Ascending aorta (tissue), 2 donors: ENCODE results near the gene TMA7. TPM values are rescaled to one million over a fixed set of nuclear protein-coding genes. Genes with fewer than 3 reads are reported as not detected.
A peak's percentile ranks its signal among the peaks of the same experiment; 100 is the strongest.

Source experiments
- DNase-seq, 2 donors: peaks; one replicate each; pipeline ENCODE4 v3.0.0-alpha.2; 2019; ENCODE audit warnings: low spot score in 2 of 2
- H3K27ac ChIP-seq, 2 donors: fragments of 200-600 bp; sonication (generic); one replicate each; pipeline ENCODE4 v1.5.1; 2016 to 2017; ENCODE audit warnings: mild to moderate bottlenecking in 1 of 2
- H3K27me3 ChIP-seq: fragments of 200-600 bp; sonication (generic); one replicate; pipeline ENCODE4 v1.5.1; 2017
- H3K36me3 ChIP-seq, 2 donors: fragments of 200-600 bp; sonication (generic); one replicate each; pipeline ENCODE4 v1.5.1; 2016
- H3K4me1 ChIP-seq, 2 donors: fragments of 200-600 bp; sonication (generic); one replicate each; pipeline ENCODE4 v1.5.1; 2016 to 2017; ENCODE audit warnings: mild to moderate bottlenecking in 1 of 2
- H3K4me3 ChIP-seq, 2 donors: fragments of 200-600 bp; sonication (generic); one replicate each; pipeline ENCODE4 v1.5.1; 2016 to 2017; ENCODE audit warnings: mild to moderate bottlenecking in 1 of 2
- H3K9me3 ChIP-seq, 2 donors: fragments of 200-600 bp; sonication (generic); one replicate each; pipeline ENCODE4 v1.5.1; 2016
- CTCF ChIP-seq, 3 experiments: fragments of 200-600 bp in 2 of 3; fragments of 450-650 bp in 1 of 3; sonication (generic) in 2 of 3; IDR thresholded peaks; one replicate each; pipeline ENCODE4 v1.5.1; 2016 to 2019; ENCODE audit warnings: antibody characterized with exemption in 3 of 3, mild to moderate bottlenecking in 1 of 3, moderate library complexity in 1 of 3
- intact Hi-C: fragments of 100-400 bp; cut with DNase I; formaldehyde crosslinking; loops from one replicate; pipeline ENCODE4 v1.15.1; 2023
- total RNA-seq: library from RNA; depleted of rRNA; stranded (reverse); fragments of >200 nt; gene quantifications from one replicate; pipeline ENCODE4 v1.1.0, GENCODE V29; 2016

The TMA7 gene
- total RNA-seq, 1 donor from 2014 or later = 142 TPM

GRCh38 chr3:48467110-48467454, 27.0 kb downstream of the TMA7 start:
- no peaks in the 10 kb centered on the region for H3K9me3 ChIP-seq
- peaks cover 12 to 26% of the 10 kb centered on the region in 2 donors for H3K36me3 ChIP-seq
- DNase-seq = no peak

GRCh38 chr3:48467473-48468267, 27.6 kb downstream of the TMA7 start:
- peak overlapping the region; percentile 96 to 98 for H3K27ac ChIP-seq
- no peak for TF ChIP-seq CTCF (IDR thresholded peaks at IDR 0.05)
- intact Hi-C loops = no loop called here
- H3K9me3 ChIP-seq = no peaks in the 10 kb centered on the region
- H3K4me3 ChIP-seq = peak overlapping the region; percentile 60 to 71
- H3K27me3 ChIP-seq = no peaks in the 10 kb centered on the region
- no peak for DNase-seq
- H3K4me1 ChIP-seq = peaks cover 16 to 51% of the 10 kb centered on the region in 2 donors
- peaks cover 12 to 26% of the 10 kb centered on the region in 2 donors for H3K36me3 ChIP-seq

More at GRCh38 chr3:48467110-48467454, 27.0 kb downstream of the TMA7 start:
- peak overlapping the region; percentile 96 to 98 for H3K27ac ChIP-seq
- no peak for TF ChIP-seq CTCF (IDR thresholded peaks at IDR 0.05)
- peak overlapping the region; percentile 60 to 71 for H3K4me3 ChIP-seq
- no peaks in the 10 kb centered on the region for H3K27me3 ChIP-seq
- intact Hi-C loops = no loop called here
- peaks cover 16 to 51% of the 10 kb centered on the region in 2 donors for H3K4me1 ChIP-seq

GRCh38 chr3:48468329-48468731, 28.3 kb downstream of the TMA7 start:
- Histone ChIP-seq H3K9me3 (no peaks in the 10 kb centered on the region), H3K4me1 (peaks cover 16 to 53% of the 10 kb centered on the region in 2 donors), H3K36me3 (peaks cover 12 to 26% of the 10 kb centered on the region in 2 donors), H3K4me3 (peak overlapping the region in 1 of 2 donors; percentile 27), H3K27ac (peak overlapping the region; percentile 96 to 98), H3K27me3 (no peaks in the 10 kb centered on the region)
- no peak for TF ChIP-seq CTCF (IDR thresholded peaks at IDR 0.05)
- no peak for DNase-seq
- intact Hi-C loops = no loop called here

- no peaks in the 10 kb centered on the region for H3K9me3 ChIP-seq
- peak overlapping the region; percentile 96 to 98 for H3K27ac ChIP-seq
- no peak for DNase-seq
- intact Hi-C loops = no loop called here
- no peak for TF ChIP-seq CTCF (IDR thresholded peaks at IDR 0.05)
- peak overlapping the region in 1 of 2 donors; percentile 27 for H3K4me3 ChIP-seq
- H3K27me3 ChIP-seq = no peaks in the 10 kb centered on the region
- peaks cover 12 to 26% of the 10 kb centered on the region in 2 donors for H3K36me3 ChIP-seq
- H3K4me1 ChIP-seq = peaks cover 16 to 57% of the 10 kb centered on the region in 2 donors
These were observed 29.2 kb downstream of the TMA7 start for GRCh38 chr3:48469046-48469915.

DNA sequence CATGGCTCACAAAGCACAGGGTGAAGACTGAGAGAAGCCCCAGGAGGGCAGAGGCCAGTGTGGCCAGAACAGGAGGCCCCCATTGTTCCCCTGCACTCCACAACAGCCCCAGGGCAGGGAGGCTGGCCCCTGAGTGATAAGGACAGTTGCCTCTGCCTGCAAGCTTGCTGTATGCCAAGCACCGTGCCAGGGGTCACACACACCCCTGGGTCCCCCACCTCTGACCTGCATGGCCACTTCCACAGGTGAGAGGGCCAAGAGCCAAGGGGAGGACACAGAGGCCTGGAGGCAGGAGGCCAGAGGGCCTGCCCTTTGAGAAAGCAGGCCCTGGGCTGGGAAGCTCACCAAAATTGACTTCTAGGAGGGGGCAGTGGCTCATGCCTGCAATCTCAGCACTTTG, 30.2 kb downstream of the TMA7 start:
- TF ChIP-seq CTCF (IDR thresholded peaks at IDR 0.05) = no peak
- Histone ChIP-seq H3K27ac (peak overlapping the region; percentile 22 to 96), H3K27me3 (no peaks in the 10 kb centered on the region), H3K4me3 (no peak overlapping the region), H3K9me3 (no peaks in the 10 kb centered on the region), H3K4me1 (peaks cover 16 to 52% of the 10 kb centered on the region in 2 donors), H3K36me3 (peaks cover 12 to 26% of the 10 kb centered on the region in 2 donors)
- DNase-seq = no peak
- intact Hi-C loops = loop anchor here (10.0 kb wide), 1 partner anchor 165 kb away; the partner anchor contains the start of gene SLC26A6
